Suppressor macrophage treated with lipopolysaccharide for 1 hour (primary cell): Measurements from ENCODE around the gene ALKBH5.

Experiments
- DNase-seq, 3 donors: peaks; one replicate each; pipeline ENCODE4 v3.0.0-alpha.2; 2020 to 2022

The ALKBH5 gene

DNA sequence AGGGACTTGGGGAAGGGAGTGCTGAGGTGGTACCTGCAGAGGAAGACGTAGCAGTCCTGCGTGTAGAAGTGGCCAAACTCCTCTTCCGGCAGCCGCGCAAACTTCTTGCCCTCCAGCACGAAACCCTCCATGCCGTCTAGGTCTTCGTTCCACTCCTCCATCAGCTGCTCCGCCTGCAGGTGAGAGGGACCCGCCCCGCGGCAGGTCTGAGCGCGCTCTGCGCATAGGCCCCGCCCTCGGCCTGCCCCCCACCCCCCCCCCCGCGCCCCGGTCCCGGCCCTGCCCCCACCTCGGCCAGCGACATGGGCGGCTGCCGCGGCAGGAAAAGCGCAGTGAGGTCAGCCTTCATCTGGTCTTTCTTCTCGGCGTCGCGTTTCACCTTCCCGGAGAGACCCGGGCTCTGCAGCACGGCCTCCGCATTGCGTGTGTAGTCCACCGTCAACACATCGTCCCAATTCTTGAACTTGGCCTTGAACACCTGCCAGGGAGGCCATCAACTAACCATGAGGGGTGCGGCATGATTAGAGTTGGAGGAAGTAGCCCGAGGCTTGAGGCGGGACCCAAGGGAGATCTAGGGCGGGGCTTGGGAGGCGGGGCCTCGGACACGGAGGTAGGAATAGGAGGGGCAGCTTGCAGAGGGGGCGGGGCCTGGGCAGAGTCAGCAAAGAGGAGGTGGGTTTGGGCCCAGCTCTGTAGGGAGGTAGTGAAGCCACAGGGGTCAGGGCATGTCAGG, 63.4 kb downstream of the ALKBH5 start:
- DNase-seq: peak; percentile 29 to 81 (median 63)

- no peak for DNase-seq
Observed at GRCh38 chr17:18247613-18248001, 64.0 kb downstream of the ALKBH5 start.

GRCh38 chr17:18248300-18248731, 64.7 kb downstream of the ALKBH5 start:
- DNase-seq: peak; percentile 71 to 79 (median 76)

DNA sequence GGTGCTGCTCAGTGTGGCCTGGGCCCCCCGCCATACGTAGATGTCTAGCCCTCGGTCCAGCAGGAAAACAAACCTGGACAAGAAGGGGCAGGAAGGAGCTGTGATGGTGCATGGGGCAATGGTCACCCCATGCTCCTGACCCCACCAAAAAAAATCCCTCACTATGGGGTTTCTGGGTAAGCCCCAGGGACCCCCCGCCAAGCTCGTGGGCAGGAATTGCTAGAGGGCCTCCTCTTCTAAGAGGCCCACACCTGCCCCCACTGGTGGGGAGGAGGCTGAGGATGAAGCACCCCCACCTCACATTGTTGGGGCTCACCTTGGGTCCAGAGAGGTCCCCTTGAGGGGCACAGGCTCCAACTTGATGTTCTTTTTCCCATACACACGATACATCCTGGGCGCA, 65.2 kb downstream of the ALKBH5 start:
- DNase-seq: no peak

DNA sequence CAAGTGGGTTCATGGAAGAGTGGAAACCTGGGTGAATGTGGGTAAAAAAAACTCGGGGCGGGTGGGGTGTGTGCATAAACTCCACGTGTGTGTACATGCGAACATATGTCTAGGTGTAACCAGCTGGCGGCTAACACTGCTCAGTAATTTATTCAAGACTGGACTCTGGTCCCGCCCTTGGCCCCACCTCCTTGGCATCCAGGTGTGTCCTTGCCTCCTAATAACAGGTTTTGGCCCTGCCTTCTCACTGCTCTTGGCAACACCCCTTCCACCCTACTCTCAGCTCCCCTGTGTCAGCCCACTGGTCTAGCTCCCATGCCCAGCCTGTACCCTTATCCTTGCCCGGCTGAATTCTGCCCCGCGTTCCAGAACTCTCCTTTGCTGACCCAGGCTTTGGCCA, 66.6 kb downstream of the ALKBH5 start:
- no peak for DNase-seq

- no peak for DNase-seq
Observed at GRCh38 chr17:18250708-18251107, 67.1 kb downstream of the ALKBH5 start.

- no peak for DNase-seq
Observed at GRCh38 chr17:18251204-18251603, 67.6 kb downstream of the ALKBH5 start.

GRCh38 chr17:18252160-18252559, 68.5 kb downstream of the ALKBH5 start:
- no peak for DNase-seq

- no peak for DNase-seq
Observed at GRCh38 chr17:18253187-18253884, 69.7 kb downstream of the ALKBH5 start.

DNA sequence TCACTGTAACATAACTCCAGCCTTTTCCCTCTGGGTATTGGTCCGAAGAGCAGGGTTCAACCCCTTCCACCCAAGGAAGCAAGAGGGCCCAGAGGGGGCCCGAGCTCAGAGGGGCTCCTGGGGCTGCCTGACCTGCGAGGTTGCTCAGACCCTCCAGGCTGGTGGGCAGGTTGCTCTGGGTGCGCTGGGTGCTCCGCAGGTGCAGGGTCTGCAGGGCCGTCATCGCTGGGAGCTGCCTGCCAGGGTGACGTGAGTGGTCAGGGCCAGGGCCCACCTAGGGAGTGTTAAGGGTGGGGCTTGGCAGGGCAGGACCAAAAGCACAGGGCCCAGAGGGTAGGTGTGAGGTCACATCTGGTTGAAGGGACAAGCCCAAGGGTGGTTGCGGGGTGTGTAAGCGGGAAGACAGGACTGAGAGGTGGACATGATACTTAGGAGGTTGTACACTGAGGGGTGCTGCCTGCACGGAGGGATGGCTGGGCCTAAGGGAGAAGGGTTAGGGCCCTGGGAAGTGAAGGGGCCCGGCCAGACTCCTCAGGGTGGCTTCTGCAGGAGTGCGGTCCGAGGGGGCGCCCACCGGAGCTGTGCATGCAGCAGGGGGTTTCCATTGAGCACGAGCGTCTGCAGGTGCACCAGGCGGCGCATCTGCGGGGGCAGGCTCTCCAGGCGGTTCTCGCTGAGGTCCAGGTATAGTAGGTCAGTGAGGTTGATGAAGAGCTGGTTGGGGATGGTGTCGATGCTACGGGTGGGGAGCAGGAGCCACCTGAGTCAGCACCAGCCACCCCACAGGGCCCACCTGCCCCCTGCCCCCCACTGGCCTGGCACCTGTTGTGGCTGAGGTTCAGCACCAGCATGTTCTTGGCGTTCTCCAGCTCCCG, 70.6 kb downstream of the ALKBH5 start:
- no peak for DNase-seq

- DNase-seq: no peak
Observed at GRCh38 chr17:18254888-18255649, 71.4 kb downstream of the ALKBH5 start.

DNA sequence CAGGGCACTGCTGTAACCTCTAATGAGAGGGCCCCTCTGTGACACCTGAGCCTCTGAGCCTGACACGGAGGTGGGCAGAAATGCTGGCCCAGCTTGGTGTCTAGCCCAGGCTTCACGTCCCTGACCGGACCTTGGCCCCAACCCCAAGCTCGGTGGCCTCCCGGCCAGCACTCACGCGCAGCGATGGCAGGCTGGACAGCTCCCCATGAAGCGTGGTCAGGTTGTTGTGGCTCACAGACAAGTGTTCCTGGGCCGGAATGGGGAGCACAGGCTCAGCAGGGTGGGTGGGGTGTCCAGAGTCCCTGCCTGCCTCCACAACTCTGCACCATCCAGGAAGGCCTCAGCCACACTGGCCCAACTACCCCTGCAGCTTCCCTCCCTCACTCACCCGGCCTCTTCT, 72.7 kb downstream of the ALKBH5 start:
- DNase-seq: no peak

DNA sequence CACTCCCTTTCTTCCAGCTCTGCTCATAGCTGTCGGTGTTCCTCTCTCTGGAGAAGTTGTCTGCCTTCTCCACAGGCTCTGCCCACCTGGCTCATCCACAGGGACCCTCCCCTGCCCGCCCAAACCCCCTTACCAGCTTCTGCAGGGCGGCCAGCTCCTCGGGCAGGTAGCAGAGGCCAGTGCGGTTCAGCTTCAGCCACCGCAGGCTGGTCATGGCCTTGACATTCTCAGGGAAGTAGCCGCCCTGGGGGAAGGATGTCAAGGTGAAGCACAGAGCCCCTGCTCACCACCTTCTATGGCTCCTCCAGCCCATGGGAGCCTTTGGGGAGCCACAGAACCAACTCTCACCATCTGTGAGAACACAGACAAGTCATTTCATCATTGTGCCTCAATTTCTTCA, 73.1 kb downstream of the ALKBH5 start:
- DNase-seq: no peak

GRCh38 chr17:18257268-18257981, 73.8 kb downstream of the ALKBH5 start:
- DNase-seq: peak; percentile 71 to 90 (median 81)

GRCh38 chr17:18257982-18258355, 74.3 kb downstream of the ALKBH5 start:
- peak; percentile 95 to 97 (median 96) for DNase-seq

DNA sequence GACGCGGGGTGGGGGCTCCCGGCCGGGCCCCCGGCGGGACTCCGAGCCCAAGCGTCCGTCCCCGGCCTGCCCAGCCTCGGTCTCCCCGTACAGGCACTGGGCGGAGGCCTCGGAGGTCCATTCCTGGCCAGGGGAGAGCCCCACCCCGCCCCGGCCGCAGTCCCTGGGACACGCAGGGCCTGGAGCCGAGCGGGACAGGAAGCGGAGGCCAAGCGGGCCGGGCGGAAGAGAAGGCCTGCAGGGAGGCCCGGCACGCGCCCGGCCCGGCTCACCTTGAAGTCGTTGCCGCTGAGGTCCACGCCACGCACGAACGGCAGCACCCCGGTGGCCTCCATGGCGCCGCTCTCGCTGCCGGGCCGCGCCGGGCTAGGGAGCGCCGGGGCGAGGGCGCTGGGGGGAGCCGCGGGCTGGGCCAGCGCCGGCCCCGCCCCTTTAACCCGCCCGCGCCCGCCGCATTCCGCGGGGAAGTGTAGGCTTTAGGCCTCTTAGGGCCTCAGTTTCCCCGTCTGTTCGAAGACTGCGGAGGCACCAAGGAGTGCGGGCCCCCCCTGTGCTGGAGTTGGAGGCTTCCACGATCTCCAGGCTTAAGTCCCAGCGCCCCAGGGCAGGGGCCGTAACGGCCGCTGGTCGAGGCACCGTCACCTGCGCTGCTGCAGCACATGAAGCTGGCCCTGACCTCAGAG, 74.9 kb downstream of the ALKBH5 start, which contains the start of gene FLII:
FLII (minus strand) TSS at position 383 of the 683 bp plus-strand sequence; CDS start at position 335, 48 bp downstream.
- DNase-seq: peak; percentile 62 to 89 (median 74)
